Femur (tissue), 1 donor: Measurements from ENCODE around the gene ZFTA.
A peak's percentile ranks its signal among the peaks of the same experiment; 100 is the strongest.
"Not testable (repeated sequence)": the region's sequence is repeated elsewhere in the genome, so short reads cannot be mapped to it uniquely, and the experiment has no call there.

Source experiments
- DNase-seq: peaks from one replicate; pipeline ENCODE4 v3.0.0-alpha.2; 2017

ZFTA gene

DNA sequence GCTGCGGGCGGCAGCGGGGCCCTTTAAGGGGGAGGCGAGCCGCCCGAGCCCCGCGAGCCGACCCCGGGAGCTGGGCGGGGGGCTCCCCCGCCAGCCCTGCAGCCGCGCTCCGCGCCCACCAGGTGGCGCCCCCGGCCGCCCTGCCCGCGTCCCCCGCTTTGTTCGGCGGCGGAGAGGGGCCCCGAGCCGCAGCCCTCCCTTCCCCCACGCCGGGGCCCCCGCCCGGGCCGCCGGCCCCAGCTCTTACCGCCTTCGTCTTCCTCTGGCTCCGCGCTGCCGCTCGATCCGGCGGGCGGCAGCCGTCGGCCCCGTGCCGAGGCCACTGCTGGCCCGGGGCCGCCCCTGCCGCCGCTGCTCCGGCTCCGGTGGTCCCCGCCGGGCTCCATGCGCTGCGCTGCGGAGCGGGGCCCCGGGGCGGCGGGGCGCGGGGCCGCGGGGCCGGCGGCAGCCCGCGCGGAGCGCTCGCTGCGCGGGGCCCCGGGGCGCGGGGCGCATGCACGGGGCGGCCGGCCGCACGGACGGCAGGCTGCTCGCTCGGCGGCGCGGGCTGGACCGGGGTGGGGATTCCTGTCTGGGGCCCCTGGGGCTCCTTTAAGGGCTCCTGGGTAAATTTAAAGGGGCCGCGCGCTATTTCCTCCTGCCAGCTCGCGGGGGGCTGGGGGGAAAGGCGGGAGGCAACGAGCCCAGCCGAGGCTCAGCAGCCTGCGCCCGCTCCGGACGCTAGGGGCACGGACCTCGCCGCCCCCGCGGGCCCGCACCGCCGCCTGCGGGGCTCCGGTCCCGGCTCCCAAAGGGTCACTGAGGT is at the start of gene ZFTA:
ZFTA (minus strand) TSS at position 539 of the 805 bp plus-strand sequence; CDS start at position 386, 153 bp downstream.
- DNase-seq = peak; percentile 83

DNA sequence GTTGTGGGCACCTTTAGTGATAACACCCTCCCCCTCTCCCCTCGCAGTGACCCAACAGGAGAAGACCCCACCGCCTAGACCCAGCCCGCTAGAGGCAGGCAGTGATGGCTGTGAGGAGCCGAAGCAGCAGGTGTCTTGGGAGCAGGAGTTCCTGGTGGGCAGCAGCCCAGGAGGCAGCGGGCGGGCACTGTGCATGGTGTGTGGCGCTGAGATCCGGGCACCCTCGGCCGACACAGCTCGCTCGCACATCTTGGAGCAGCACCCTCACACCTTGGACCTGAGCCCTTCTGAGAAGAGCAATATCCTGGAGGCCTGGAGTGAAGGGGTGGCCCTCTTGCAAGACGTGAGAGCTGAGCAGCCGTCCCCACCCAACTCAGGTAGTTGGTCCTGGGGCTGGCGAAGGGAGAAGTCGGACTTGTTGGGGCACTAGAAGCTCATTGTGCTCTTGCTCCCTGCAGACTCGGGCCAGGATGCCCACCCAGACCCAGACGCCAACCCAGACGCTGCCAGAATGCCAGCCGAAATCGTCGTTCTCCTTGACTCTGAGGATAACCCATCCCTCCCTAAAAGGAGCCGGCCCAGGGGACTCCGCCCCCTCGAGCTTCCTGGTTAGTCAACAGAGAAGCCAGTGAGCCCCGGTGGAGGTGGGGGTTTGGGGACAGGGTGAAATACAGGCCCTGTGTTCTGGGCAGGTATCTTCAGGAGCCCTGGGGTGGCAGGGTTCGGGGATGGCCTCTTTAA is 49.4 kb upstream of the ZFTA start:
- no peak for DNase-seq

DNA sequence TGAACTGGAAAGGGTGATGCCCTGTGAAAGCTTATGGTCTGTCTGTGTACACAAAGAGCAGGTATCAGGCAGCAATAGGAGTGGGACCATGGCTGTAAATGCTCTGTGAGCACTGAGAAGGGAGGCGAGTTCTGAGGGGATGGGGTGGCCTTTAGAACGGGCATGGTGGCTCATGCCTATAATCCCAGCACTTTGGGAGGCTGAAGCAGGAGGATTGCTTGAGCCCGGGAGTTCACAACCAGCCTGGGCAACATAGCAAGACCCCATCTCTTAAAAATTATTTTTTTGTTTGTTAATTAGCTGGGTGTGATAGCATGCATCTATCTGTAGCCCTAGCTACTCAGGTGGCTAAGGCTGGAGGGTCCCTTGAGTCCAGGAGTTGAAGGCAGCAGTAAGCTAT is 48.2 kb upstream of the ZFTA start:
- DNase-seq = no peak

DNA sequence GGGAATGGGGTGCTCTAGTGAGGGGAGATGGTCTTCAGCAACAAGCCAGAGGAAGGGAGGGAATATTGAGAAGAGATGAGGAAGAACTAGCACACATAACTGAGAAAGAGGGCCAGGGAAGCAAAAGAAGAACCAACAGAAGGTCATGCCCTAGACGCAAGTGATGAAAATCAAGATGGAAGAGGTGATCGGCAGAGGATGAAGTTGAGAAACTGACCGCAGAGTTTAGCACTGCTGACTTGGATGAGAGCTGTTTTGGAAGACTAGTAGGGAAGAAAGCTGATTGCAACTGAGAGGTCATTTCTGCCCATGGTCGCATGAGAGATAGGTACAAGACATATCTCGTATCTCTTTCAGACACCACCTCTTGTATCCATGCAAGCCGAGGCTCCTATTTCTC is 47.6 kb upstream of the ZFTA start:
- no peak for DNase-seq

DNA sequence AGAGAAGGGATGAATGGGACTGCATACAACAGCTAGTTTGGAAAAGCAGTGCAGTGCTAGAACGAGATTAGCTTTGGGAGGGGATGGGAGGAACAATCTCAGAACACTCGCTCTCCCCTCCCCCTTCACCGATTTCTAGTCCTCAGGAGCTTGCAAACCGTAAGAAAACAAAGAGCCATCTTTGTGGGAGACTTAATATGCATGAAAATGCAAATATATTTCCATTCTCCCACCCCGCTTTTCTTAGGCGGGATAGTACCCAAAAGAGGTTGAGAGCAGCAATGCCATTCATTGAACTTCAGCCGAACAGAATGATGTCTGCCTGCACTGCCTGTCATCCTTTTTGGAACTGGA is 45.8 kb upstream of the ZFTA start:
- DNase-seq = no peak

DNA sequence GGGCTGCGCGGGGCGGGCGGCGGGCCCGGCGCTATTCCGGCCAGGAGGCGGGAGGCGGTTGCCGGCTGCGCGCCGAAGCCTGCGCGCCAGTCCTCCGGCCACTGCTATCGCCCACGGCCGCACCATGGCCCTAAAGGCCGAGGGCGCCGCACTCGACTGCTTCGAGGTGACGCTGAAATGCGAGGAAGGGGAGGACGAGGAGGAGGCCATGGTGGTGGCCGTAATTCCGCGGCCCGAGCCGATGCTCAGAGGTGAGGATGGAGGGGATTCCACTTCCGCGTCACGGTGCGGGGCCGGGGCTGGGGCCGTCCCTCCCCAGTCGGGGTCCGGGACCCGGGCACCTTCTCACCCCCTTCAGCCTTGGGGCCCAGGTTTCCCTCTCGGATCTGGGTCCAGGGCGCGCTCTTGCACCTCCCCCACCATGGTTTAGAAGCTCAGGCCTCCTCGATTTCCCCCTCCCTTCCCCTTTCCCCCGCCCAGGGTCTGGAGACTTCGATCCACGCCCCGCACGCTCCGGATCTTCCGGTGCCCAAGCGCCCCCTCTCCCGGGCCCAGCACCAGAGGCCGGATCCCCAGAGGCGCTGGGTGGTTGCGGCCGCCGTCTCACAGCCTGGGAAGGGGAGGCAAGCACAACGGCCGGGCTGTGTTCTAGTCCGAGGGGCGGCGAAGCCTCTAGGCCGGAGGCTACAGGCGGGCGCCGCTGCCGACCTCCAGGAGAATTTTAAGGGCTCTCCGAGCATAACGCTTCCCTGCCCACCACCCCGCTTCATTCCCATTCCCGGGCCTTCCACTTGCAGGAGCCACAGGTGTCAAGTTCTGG is 45.2 kb upstream of the ZFTA start:
- DNase-seq = peak; percentile 67

DNA sequence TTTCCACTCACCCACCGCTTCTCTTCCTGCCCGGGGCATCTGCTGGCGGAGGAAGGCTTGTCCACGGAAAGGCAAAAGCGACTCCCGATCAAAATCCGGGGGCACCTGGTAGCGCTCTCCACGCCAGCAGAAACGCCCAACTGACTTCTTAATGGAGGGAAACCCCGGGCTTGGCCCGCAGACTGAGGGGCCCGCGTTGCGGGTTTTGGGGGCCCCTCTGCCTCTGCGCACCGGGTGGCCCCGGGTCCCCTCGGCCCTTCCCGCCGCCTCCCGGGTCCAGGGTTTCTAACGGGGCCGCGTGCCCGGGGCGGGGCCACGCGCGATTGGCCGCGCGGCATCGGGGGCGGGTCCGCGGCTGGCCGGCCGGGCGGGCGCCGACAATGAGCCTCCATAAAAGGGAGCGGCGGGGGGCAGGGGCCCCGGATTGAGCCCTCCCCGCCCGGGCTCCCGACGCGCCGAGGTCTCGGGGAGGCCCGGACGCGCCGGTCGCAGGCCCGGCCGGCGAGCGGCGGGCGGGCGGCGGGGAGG is 44.5 kb upstream of the ZFTA start, which contains the start of gene SPINDOC:
SPINDOC (plus strand) TSS at position 422 of the 528 bp plus-strand sequence. CDS start 231 bp downstream, outside the sequence.
- peak; percentile 82 for DNase-seq

DNA sequence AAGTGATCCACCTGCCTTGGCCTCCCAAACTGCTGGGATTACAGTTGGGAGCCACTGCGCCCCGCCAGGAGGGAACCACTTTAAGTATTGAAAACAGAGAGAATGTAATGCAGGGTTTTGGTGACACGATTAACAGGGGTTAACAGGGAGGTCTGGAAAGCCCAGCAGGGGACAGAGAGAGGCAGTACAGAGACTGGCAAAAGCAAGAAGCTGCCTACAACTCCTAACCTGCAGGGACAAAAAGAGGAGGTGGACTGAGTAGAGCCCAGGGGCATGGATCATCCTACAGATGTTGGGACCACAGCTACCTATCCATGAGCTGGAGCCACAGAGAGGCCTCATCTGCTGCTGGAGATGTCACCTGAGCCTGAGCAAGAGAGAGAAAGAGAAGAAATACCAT is 42.9 kb upstream of the ZFTA start:
- no peak for DNase-seq

DNA sequence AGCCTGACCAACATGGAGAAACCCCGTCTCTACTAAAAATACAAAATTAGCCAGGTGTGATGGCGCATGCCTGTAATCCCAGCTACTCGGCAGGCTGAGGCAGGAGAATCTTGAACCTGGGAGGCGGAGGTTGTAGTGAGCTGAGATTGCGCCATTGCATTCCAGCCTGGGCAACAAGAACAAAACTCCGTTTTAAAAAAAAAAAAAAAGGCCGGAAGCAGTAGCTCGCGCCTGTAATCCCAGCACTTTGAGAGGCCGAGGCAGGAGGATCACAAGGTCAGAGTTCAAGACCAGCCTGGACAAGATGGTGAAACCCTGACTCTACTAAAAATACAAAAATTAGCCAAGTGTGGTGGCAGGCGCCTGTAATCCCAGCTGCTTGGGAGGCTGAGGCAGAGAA is 41.8 kb upstream of the ZFTA start:
- not testable (repeated sequence) for DNase-seq

DNA sequence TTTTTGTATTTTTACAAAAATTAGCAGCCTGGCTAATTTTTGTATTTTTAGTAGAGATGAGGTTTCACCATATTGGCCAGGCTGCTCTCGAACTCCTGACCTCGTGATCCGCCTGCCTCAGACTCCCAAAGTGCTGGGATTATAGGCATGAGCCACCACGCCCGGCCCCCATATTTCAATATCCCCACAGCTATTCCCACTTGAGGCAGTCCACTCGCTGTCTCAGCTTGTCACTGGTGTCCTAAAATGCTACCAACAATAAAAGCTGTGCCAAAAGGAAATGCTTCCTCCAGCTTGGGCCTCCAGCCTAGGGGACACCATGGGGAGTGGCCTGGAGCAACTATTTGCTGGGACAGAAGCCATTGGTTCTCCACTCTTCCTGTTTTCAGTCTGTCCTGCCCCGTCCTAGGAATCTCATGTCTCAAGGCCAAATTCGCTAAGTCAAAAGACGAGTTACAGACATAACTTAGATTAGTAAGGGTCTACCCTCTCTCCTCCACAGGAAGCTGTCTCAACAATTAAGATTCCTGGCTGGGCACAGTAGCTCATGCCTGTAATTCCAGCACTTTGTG is 37.4 kb upstream of the ZFTA start:
- DNase-seq = peak; percentile 30

DNA sequence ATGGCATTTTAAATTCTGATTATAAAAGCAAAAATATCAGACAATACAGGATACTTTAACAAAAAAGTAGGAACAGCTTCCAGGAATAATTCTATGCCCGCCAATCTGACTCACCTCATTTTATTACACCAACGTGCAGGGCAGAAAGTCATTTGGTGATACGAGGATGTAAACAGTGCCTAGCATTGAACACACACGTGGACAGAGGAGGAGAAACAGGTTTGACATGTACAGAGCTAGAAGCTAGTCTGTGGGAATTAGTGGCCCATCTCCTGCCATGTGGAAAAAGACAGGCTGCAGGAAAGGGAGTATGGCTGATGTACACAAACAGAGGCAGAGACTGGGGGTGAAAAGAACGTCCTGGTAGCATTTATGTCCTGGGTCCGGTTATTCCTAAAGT is 35.7 kb upstream of the ZFTA start:
- DNase-seq = no peak

DNA sequence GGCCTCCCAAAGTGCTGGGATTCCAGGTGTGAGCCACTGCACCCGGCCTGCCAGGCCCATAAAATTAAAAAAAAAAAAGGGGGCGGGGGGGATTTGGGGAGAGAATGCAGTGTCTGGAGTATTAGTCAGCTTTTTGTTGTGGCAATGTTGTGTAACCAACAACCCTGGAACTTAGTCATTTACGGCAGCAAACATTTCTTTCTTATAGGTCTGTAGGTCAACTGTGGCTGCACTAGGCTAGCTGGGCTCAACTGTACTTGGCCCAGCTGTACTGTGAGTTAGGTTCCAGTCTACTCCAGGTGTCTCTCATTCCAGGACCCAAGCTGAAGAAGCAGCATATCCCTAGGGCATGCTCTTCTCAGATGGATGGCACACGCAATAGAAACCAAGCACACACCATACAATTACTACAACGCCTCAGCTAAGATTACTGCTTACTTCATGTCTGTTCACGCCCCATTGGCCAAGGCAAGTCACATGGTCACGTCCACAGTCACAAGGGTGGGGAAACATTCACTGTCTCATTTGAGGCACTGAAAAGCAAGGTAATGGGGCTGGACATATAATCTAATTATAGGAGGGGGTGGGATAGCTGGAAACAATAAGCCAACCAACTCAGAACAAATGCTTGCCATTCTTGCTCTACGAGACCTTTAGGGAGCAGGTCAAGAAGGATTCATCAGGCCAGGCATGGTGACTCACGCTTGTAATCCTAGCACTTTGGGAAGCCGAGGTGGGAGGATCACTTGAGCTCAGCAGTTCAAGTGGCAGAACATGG is 34.3 kb upstream of the ZFTA start:
- no peak for DNase-seq

DNA sequence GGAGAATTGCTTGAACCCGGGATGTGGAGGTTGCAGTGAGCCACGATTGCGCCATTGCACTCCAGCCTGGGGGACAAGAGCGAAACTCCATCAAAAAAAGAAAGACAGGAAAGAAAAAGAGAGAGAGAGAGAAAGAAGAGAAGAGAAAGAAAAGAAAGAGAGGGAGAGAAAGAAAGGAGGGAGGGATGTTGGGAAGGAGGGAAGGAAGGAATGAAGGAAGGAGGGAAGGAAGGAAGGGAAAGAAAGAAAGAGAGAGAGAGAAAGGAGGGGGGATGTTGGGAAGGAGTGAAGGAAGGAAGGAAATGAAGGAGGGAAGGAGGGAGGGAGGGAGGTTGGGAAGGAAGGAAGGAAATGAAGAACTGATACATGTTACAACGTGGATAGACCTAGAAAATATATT is 32.3 kb upstream of the ZFTA start:
- DNase-seq = no peak

DNA sequence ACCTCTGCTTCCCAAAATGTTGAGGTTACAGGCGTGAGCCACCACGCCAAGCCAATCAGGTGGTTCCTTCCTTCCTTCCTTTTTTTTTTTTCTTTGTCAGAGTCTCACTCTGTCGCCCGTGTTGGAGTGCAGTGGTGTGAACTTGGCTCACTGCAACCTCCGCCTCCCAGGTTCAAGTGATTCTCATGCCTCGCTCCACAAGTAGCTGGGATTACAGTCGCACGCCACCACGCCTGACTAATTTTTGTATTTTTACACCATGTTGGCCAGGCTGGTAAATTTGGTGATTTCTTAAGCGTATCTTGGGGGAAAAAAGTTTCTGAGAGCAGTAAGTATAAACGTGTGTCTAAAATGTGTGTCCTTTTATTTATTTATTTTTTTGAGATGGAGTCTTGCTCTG is 26.5 kb upstream of the ZFTA start:
- no peak for DNase-seq

DNA sequence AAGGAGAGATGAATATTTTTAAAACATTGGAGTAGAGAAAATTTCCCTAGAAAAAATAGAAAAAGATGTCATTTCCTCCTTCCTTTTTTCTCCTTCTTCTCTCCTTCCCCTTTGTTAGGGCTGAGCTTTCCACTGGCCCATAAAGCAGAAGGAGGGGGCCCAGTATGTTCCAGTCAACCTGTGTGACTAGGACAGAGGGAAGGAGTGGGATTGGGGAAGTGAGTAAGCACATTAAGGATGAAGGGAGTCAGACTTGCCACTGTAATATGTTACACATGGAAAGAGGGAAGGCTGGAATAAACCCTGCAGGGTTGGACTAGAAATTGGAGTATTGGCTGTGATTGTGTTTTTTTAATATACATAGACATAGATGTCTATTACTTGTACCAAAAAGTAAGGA is 24.6 kb upstream of the ZFTA start:
- DNase-seq = no peak

DNA sequence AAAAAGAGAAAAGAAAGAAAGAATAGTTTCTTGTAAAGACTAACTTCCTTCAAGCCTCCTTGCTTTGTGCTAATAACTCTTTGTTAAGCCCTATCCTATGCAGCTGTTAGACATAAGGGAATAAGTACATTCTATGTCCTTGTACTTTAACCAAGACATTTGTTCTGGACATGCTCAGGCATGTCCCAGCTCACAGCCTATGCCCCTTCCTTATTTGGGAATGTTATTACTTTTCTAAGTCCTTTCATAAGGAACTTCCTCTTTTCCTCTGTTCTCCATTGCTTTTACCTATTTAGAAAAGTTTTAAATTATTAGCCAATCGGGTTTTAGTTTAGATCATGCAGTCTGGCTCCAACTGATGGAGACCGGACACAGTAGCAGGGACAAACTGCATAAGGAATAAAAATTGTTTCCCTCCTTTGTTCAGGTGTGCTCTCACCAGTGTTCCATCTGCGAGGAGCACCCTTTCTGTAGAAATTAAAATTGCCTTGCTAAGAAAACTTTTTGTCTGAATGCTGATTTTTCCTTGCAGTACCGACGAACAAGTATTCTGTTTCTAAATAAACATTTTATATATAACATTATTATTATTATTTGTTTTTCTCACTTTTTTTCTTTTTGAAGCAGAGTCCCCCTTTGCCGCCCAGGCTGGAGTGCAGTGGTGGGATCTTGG is 23.1 kb upstream of the ZFTA start:
- no peak for DNase-seq

DNA sequence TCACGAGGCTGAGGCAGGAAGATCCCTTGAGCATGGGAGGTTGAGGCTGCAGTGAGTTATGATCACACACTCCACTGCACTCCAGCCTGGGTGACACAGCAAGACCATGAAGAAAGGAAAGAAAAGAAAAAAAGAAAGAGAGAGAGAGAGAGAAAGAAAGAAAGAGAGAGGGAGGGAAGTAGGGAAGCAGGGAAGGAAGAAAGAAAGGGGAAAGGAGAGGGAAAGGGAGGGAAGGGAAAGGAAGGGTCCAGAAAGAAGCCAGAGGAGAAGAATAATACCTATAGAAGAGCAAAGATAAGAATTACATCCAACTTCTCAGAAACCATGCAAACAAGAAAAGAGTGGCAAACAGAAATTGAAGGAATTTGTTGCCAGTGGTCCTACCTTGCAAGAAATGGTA is 17.2 kb upstream of the ZFTA start:
- no peak for DNase-seq

DNA sequence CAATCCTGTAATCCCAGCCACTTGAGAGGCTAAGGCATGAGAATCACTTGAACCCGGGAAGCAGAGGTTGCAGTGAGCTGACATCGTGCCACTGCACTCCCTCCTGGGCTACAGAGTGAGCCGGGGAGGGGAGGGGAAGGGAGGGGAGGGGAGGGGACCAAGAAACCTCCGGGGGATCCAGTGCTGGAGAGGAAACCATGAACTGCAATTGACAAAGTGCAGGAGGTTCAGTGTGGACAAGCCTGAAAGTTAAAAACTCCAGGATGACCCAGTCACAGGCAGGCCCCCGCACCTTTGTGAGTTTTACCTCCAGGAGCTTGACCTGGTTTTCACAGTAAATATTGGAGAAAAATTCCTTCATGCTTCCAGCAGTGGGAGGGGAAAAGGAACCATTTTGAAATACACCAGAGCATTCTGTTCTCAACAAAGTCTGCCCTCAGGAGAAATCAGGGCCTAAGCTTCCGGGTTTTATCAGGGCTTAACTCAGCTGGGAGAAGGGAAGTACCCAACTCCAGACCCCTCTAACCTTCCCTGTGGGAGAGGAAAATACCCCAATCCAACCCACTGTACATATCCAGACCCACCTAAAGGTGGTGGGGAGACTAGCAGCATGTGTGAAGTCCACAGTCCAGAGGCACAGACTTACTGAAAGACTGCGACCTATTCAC is 15.5 kb upstream of the ZFTA start:
- no peak for DNase-seq

DNA sequence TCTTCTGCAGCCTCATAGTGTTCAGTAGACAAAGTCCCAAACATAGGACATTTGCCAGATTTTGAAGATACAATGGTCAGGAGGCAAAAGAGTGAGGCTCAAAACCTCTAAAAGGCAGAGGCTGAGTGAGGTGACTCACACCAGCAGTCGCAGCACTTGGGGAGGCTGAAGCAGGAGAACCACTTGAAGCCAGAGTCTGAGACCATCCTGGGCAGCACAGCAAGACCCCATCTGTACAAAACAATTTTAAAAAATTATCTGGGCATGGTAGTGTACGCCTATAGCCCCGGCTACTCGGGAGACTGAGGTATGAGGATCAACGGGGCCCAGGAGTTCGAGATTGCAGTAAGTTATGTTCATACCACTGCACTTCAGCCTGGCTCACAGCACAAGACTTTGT is 14.2 kb upstream of the ZFTA start:
- no peak for DNase-seq

DNA sequence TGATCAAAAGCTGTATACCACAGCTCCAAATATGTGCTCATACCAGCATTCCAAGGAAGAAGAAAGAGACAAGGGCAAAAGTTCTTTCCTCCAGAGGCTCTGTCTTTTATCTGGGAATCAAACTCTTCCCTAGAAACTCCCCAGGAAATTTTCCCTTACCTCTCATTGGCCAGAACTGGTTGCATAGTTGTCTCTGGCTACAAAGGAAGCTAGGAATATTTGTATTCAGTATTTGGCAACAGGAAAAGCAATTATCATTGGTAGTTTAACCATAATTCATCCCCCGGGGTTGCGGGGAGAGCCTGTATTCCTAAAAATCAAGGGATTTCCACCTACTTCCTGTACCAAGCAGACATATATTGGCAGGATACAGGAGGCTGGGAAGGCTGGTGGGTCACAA is 10.5 kb upstream of the ZFTA start:
- DNase-seq = no peak

DNA sequence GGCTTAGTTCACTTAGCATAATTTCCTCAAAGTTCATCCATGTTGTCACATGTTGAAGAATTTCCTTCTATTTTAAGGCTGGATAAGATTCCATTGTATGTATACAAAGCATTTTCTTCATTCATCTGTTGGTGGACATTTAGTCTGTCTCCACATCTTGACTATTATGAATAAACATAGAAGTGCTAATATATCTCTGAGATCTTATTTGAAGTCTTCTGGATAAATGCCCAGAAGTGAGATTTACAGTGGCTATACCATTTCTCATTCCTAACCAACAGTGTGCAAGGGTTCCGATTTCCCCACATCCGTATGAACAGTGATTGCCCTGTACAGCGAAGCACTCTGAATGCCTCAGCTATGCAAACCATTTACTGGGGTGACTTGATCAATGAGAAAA is 6.6 kb upstream of the ZFTA start:
- no peak for DNase-seq
